Adipocyte (in vitro differentiated cells): ENCODE data around the gene PID1.
A peak's percentile ranks its signal among the peaks of the same experiment; 100 is the strongest.

Experiments used
- DNase-seq: peaks from one replicate; pipeline ENCODE4 v3.0.0-alpha.2; 2015; ENCODE audit warnings: low read depth
- H3K27me3 ChIP-seq: replicated peaks from 2 replicates; pipeline ENCODE4 v1.7.0; 2013; ENCODE audit warnings: mild to moderate bottlenecking, low read length, moderate library complexity; ENCODE audit not compliant: control insufficient read depth, insufficient read depth
- H3K36me3 ChIP-seq: 2 replicates; pipeline ENCODE4 v1.7.0; 2013; ENCODE audit warnings: low read length, mild to moderate bottlenecking, moderate library complexity; ENCODE audit not compliant: control insufficient read depth, insufficient read depth, severe bottlenecking
- H3K4me1 ChIP-seq: 2 replicates; pipeline ENCODE4 v1.7.0; 2013; ENCODE audit warnings: mild to moderate bottlenecking, low read length, moderate library complexity; ENCODE audit not compliant: control insufficient read depth, insufficient read depth
- H3K4me3 ChIP-seq: 2 replicates; pipeline ENCODE4 v1.7.0; 2013; ENCODE audit warnings: mild to moderate bottlenecking, low read length, moderate library complexity
- H3K9ac ChIP-seq: 2 replicates; pipeline ENCODE4 v1.7.0; 2013; ENCODE audit warnings: mild to moderate bottlenecking, low read length, moderate library complexity
- H3K9me3 ChIP-seq: 2 replicates; pipeline ENCODE4 v1.7.0; 2013; ENCODE audit warnings: mild to moderate bottlenecking, low read length, moderate library complexity; ENCODE audit not compliant: control insufficient read depth

The PID1 gene

DNA sequence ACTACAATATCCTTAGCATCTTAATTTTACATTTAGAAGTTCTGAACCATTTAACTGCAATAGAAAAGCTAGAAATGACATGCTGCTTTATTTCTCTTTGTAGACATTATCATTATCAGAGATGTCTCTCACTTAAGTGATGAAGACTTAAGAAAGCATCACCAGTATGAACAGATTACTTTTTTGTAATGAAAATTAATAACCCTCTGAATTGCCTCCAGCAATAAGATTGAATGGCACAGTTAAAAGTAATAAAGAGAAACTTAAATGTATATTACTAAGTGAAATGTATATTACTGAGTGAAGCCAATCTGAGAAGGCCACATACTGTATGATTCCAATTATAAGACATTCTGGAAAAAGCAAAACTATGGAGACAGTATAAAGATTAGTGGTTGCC, 89.4 kb downstream of the PID1 start:
- Histone ChIP-seq H3K27me3 (no peaks in the 10 kb centered on the region), H3K4me1 (no peaks in the 10 kb centered on the region), H3K36me3 (no peaks in the 10 kb centered on the region), H3K9me3 (no peaks in the 10 kb centered on the region), H3K4me3 (no peak overlapping the region), H3K9ac (no peak overlapping the region)
- no peak for DNase-seq

- Histone ChIP-seq H3K9me3 (no peaks in the 10 kb centered on the region), H3K4me3 (no peak overlapping the region), H3K36me3 (no peaks in the 10 kb centered on the region), H3K27me3 (no peaks in the 10 kb centered on the region), H3K4me1 (peaks cover 3% of the 10 kb centered on the region), H3K9ac (no peak overlapping the region)
- DNase-seq: no peak
These were observed 90.4 kb downstream of the PID1 start for GRCh38 chr2:229180658-229181057.

- peaks cover 12% of the 10 kb centered on the region for H3K4me1 ChIP-seq
- H3K36me3 ChIP-seq: no peaks in the 10 kb centered on the region
- H3K9me3 ChIP-seq: no peaks in the 10 kb centered on the region
- H3K9ac ChIP-seq: no peak overlapping the region
- peak; percentile 43 for DNase-seq
- no peak overlapping the region for H3K4me3 ChIP-seq
- no peaks in the 10 kb centered on the region for H3K27me3 ChIP-seq
These were observed 91.5 kb downstream of the PID1 start for GRCh38 chr2:229179628-229180027.

DNA sequence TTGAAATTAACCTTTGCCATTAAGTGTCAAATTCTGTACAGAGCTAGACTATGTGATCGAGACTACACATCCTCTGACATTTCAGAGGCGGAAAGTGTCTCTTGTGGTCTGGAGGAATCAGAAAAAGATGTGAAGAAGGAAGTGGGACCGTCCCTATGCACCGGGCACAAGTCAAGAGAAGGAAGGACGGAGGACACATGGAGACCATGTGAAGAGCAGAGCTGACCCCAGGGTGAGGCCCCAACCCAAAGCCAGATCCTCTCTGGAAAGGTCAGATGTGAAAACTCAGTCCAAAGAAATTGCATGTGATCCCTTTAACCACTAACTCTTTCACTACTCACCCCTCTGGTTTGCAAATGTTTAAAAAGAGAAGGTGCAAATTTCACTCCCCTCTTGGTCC, 92.4 kb downstream of the PID1 start:
- H3K9me3 ChIP-seq: no peaks in the 10 kb centered on the region
- peaks cover 20% of the 10 kb centered on the region for H3K4me1 ChIP-seq

DNA sequence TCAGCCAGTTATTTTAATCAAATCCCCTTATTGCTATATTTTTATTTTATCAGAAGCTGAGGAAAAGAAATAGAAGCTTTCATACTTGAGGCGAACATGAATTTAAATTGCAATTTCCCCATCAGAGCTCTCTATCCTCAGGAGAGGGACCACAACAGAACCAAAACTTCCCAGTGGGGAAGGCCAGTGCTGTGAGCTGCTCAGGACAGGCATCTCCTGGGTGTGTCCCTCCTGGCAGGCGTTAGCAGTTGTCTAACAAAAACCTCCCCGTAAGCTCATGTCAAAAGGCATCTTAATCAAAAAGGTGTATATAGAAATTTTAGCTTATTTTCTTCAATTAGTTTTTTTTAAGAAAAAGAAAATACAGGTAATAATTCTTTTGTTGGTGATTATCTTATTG, 93.0 kb downstream of the PID1 start:
- H3K36me3 ChIP-seq: no peaks in the 10 kb centered on the region

More for the DNA sequence above, 92.4 kb downstream of the PID1 start:
- no peak for DNase-seq
- Histone ChIP-seq H3K27me3 (no peaks in the 10 kb centered on the region), H3K9ac (no peak overlapping the region), H3K36me3 (no peaks in the 10 kb centered on the region), H3K4me3 (no peak overlapping the region)

GRCh38 chr2:229176136-229176535, 95.0 kb downstream of the PID1 start:
- no peaks in the 10 kb centered on the region for H3K27me3 ChIP-seq
- H3K36me3 ChIP-seq: no peaks in the 10 kb centered on the region
- no peak overlapping the region for H3K4me3 ChIP-seq
- H3K4me1 ChIP-seq: peaks cover 20% of the 10 kb centered on the region
- no peak overlapping the region for H3K9ac ChIP-seq
- peak; percentile 45 for DNase-seq
- peaks cover 3% of the 10 kb centered on the region for H3K9me3 ChIP-seq

More for the DNA sequence above, 93.0 kb downstream of the PID1 start:
- DNase-seq: no peak
- Histone ChIP-seq H3K9me3 (no peaks in the 10 kb centered on the region), H3K9ac (no peak overlapping the region), H3K4me1 (peaks cover 20% of the 10 kb centered on the region), H3K27me3 (no peaks in the 10 kb centered on the region), H3K4me3 (no peak overlapping the region)

DNA sequence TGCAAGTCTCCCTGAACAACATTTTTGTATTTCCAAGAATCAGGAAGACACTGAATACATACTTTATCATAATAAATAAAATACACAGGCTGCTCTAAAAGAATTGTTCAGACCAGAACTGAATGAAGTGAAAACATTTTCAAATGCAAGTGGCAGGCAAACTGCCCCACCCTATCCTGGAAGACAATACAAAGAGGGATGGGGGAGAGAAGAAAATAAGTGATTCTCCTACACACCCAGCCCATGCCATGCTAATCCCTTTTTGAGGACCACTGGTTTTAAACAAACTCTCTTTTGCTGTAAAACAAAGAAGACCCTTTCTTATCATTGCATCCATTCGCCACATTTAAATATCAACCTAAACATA, 95.6 kb downstream of the PID1 start:
- Histone ChIP-seq H3K4me1 (peaks cover 26% of the 10 kb centered on the region), H3K9me3 (peaks cover 3% of the 10 kb centered on the region), H3K27me3 (no peaks in the 10 kb centered on the region), H3K4me3 (no peak overlapping the region), H3K9ac (no peak overlapping the region), H3K36me3 (no peaks in the 10 kb centered on the region)
- DNase-seq: no peak

- Histone ChIP-seq H3K4me1 (peaks cover 31% of the 10 kb centered on the region), H3K4me3 (peak overlapping the region; percentile 4), H3K9ac (no peak overlapping the region), H3K9me3 (peaks cover 3% of the 10 kb centered on the region), H3K27me3 (no peaks in the 10 kb centered on the region), H3K36me3 (no peaks in the 10 kb centered on the region)
- DNase-seq: peak; percentile 83
These were observed 96.1 kb downstream of the PID1 start for GRCh38 chr2:229174794-229175496.

GRCh38 chr2:229173825-229174359, 97.2 kb downstream of the PID1 start:
- Histone ChIP-seq H3K27me3 (no peaks in the 10 kb centered on the region), H3K4me1 (peaks cover 42% of the 10 kb centered on the region), H3K9ac (no peak overlapping the region), H3K9me3 (peaks cover 3% of the 10 kb centered on the region), H3K36me3 (no peaks in the 10 kb centered on the region), H3K4me3 (no peak overlapping the region)
- DNase-seq: no peak

- Histone ChIP-seq H3K9me3 (peaks cover 3% of the 10 kb centered on the region), H3K4me1 (peaks cover 42% of the 10 kb centered on the region), H3K4me3 (peak overlapping the region; percentile 70), H3K27me3 (no peaks in the 10 kb centered on the region), H3K9ac (no peak overlapping the region), H3K36me3 (no peaks in the 10 kb centered on the region)
- peak; percentile 60 for DNase-seq
These were observed 100.2 kb downstream of the PID1 start for GRCh38 chr2:229170916-229171315.

DNA sequence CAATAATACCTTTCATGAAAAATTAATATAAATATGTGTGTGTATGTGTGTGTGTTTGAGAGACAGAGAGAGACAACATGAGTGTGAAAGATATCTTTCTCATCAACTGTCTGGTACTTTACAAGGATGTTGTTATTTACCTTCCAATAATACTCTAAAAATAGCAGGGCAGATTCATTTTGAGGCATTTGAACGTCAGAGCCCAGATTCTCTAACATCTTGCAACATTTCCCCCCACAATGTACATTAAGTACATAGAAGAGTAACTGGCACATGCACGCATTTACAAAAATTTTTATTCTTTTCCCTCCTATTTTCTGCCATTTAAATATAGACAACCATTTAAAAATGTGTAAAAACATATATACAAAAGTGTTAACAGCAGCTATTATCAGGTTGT, 100.9 kb downstream of the PID1 start:
- Histone ChIP-seq H3K9me3 (peaks cover 3% of the 10 kb centered on the region), H3K27me3 (no peaks in the 10 kb centered on the region), H3K4me3 (peak overlapping the region; percentile 70), H3K9ac (no peak overlapping the region), H3K4me1 (peaks cover 36% of the 10 kb centered on the region), H3K36me3 (no peaks in the 10 kb centered on the region)
- DNase-seq: no peak

- Histone ChIP-seq H3K36me3 (no peaks in the 10 kb centered on the region), H3K9me3 (peaks cover 3% of the 10 kb centered on the region), H3K9ac (no peak overlapping the region), H3K27me3 (no peaks in the 10 kb centered on the region), H3K4me3 (peak overlapping the region; percentile 1), H3K4me1 (peaks cover 32% of the 10 kb centered on the region)
- no peak for DNase-seq
These were observed 101.3 kb downstream of the PID1 start for GRCh38 chr2:229169751-229170150.
